ENCODE measurements around the gene RGS9. TPM values are rescaled to one million over a fixed set of nuclear protein-coding genes. Genes with fewer than 3 reads are reported as not detected.

Gene RGS9
- total RNA-seq, 1 experiment from 2014 or later, result 1.8 TPM

- Histone ChIP-seq H3K4me1 (ENCODE audit: insufficient read depth, low read length, poor library complexity, severe bottlenecking) (no peaks in the 10 kb centered on the region), H3K9me3 (ENCODE audit: low read depth, low read length, poor library complexity, severe bottlenecking) (no peaks in the 10 kb centered on the region), H3K36me3 (ENCODE audit: insufficient read depth, low read length, poor library complexity, severe bottlenecking) (no peaks in the 10 kb centered on the region), H3K27ac (ENCODE audit: low read depth, low read length, poor library complexity, severe bottlenecking) (no peak overlapping the region), H3K27me3 (replicated peaks; ENCODE audit: insufficient read depth, low read depth, low read length, poor library complexity) (no peaks in the 10 kb centered on the region), H3K4me3 (ENCODE audit: low read depth, low read length, poor library complexity, severe bottlenecking) (no peak overlapping the region)
- CTCF ChIA-PET, result no interaction called here
- POLR2A ChIA-PET (ENCODE audit: low non-redundant PET), result no interaction called here
- no peak for DNase-seq (ENCODE audit: low spot score)
- intact Hi-C loops (cut with micrococcal nuclease; ENCODE audit: unreplicated experiment), result no loop called here
- BruUV-seq (replicated peaks), result no TSS peak
- TF ChIP-seq EZH2 (IDR thresholded peaks at IDR 0.05; ENCODE audit: borderline replicate concordance, low read depth, low read length, poor library complexity, severe bottlenecking), result no peak
- TF ChIP-seq CTCF (conservative IDR thresholded peaks at IDR 0.05; ENCODE audit: low read depth, low read length), result no peak
Measured at GRCh38 chr17:65185062-65185461, 47.9 kb downstream of the RGS9 start.

- Histone ChIP-seq H3K27ac (ENCODE audit: low read depth, low read length, poor library complexity, severe bottlenecking) (no peak overlapping the region), H3K36me3 (ENCODE audit: insufficient read depth, low read length, poor library complexity, severe bottlenecking) (no peaks in the 10 kb centered on the region), H3K4me1 (ENCODE audit: insufficient read depth, low read length, poor library complexity, severe bottlenecking) (no peaks in the 10 kb centered on the region), H3K9me3 (ENCODE audit: low read depth, low read length, poor library complexity, severe bottlenecking) (no peaks in the 10 kb centered on the region), H3K4me3 (ENCODE audit: low read depth, low read length, poor library complexity, severe bottlenecking) (no peak overlapping the region), H3K27me3 (replicated peaks; ENCODE audit: insufficient read depth, low read depth, low read length, poor library complexity) (no peaks in the 10 kb centered on the region)
- TF ChIP-seq CTCF (conservative IDR thresholded peaks at IDR 0.05; ENCODE audit: low read depth, low read length), result peak; percentile 30; the same call in 1 of the 2 replicates
- no peak for TF ChIP-seq EZH2 (IDR thresholded peaks at IDR 0.05; ENCODE audit: borderline replicate concordance, low read depth, low read length, poor library complexity, severe bottlenecking)
- POLR2A ChIA-PET (ENCODE audit: low non-redundant PET), result no interaction called here
- intact Hi-C loops (cut with micrococcal nuclease; ENCODE audit: unreplicated experiment), result no loop called here
- no peak for DNase-seq (ENCODE audit: low spot score)
- CTCF ChIA-PET, result no interaction called here
- BruUV-seq (replicated peaks), result no TSS peak
Measured at GRCh38 chr17:65185668-65186382, 48.7 kb downstream of the RGS9 start.

GRCh38 chr17:65190467-65191097 is 53.4 kb downstream of the RGS9 start:
- no peak for DNase-seq (ENCODE audit: low spot score)
- intact Hi-C loops (cut with micrococcal nuclease; ENCODE audit: unreplicated experiment), result loop anchor here (10.0 kb wide), 1 partner anchor 226 kb away; no protein-coding TSS in a partner anchor
- Histone ChIP-seq H3K4me1 (ENCODE audit: insufficient read depth, low read length, poor library complexity, severe bottlenecking) (no peaks in the 10 kb centered on the region), H3K27me3 (replicated peaks; ENCODE audit: insufficient read depth, low read depth, low read length, poor library complexity) (no peaks in the 10 kb centered on the region), H3K4me3 (ENCODE audit: low read depth, low read length, poor library complexity, severe bottlenecking) (no peak overlapping the region), H3K27ac (ENCODE audit: low read depth, low read length, poor library complexity, severe bottlenecking) (no peak overlapping the region), H3K36me3 (ENCODE audit: insufficient read depth, low read length, poor library complexity, severe bottlenecking) (no peaks in the 10 kb centered on the region), H3K9me3 (ENCODE audit: low read depth, low read length, poor library complexity, severe bottlenecking) (no peaks in the 10 kb centered on the region)
- CTCF ChIA-PET, result no interaction called here
- TF ChIP-seq CTCF (conservative IDR thresholded peaks at IDR 0.05; ENCODE audit: low read depth, low read length), result no peak
- TF ChIP-seq EZH2 (IDR thresholded peaks at IDR 0.05; ENCODE audit: borderline replicate concordance, low read depth, low read length, poor library complexity, severe bottlenecking), result no peak
- no TSS peak for BruUV-seq (replicated peaks)
- POLR2A ChIA-PET (ENCODE audit: low non-redundant PET), result no interaction called here
